ENCODE measurements around the gene SLX4IP. TPM values are rescaled to one million over a fixed set of nuclear protein-coding genes. Genes with fewer than 3 reads are reported as not detected.

Gene SLX4IP
- total RNA-seq, 4 donors from 2014 or later, result 3.4 to 6.3 (median 3.9) TPM

DNA sequence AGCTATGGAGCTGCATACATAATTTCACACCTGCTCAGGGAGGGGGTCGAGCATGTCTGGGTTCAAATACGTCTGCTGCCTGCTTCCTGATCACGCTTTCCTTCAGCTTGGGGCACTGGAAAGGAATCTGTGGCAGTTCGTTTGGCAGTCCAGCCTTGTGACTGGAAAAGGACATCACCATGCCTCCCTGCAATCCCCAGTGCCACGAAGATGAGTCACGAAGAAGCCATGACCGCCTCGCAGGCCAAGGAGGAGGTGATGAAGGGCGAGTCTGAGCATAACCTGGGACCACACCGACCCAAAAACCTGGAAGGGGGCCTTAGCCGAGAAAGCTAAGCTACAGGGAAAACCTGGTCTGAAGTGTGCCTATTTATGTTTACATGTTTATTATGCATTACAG lies 225.6 kb downstream of the SLX4IP start:
- Histone ChIP-seq H3K4me1 (peaks cover 36 to 100% (median 93%) of the 10 kb centered on the region in 3 donors), H3K27me3 (no peaks in the 10 kb centered on the region), H3K27ac (peak overlapping the region; percentile 74 to 99 (median 88)), H3K4me3 (peak overlapping the region in 1 of 4 donors; percentile 15), H3K9me3 (no peaks in the 10 kb centered on the region), H3K36me3 (peaks cover 16 to 86% (median 32%) of the 10 kb centered on the region in 3 donors)
- 25 to 31% methylated on average over 5 to 8 of the region's 11 CpGs for WGBS, 2 donors
- TF ChIP-seq POLR2A (IDR thresholded peaks at IDR 0.05), result no peak
- TF ChIP-seq, protein P1, sequence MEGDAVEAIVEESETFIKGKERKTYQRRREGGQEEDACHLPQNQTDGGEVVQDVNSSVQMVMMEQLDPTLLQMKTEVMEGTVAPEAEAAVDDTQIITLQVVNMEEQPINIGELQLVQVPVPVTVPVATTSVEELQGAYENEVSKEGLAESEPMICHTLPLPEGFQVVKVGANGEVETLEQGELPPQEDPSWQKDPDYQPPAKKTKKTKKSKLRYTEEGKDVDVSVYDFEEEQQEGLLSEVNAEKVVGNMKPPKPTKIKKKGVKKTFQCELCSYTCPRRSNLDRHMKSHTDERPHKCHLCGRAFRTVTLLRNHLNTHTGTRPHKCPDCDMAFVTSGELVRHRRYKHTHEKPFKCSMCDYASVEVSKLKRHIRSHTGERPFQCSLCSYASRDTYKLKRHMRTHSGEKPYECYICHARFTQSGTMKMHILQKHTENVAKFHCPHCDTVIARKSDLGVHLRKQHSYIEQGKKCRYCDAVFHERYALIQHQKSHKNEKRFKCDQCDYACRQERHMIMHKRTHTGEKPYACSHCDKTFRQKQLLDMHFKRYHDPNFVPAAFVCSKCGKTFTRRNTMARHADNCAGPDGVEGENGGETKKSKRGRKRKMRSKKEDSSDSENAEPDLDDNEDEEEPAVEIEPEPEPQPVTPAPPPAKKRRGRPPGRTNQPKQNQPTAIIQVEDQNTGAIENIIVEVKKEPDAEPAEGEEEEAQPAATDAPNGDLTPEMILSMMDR (IDR thresholded peaks at IDR 0.05), result no peak
- intact Hi-C loops (cut with DNase I), result loop anchor here (10.0 kb wide), 2 partner anchors 66 to 106 kb away; no protein-coding TSS in a partner anchor
- DNase-seq, result no peak

DNA sequence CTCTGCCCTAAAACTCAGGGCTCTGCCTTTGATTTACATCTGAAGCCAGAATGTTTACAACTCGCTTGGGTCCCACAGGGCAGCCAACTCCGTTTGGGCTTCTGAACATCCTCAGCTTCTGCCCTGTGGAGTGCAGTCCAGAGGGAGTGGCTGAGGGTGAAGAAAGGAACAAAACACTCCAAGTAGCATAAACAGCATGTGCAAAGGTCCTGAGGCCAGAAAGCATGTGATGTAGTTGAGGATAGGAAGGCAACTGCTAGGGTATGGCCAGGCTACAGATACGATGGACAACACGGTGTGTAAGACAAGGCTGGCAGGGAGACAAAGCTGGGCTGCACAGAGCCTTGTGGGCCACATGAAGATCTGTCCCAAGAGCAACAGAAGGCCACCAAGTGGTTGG lies 226.2 kb downstream of the SLX4IP start:
- no peak for DNase-seq
- Histone ChIP-seq H3K4me1 (peaks cover 36 to 100% (median 93%) of the 10 kb centered on the region in 3 donors), H3K9me3 (no peaks in the 10 kb centered on the region), H3K27ac (peak overlapping the region; percentile 74 to 99 (median 88)), H3K27me3 (no peaks in the 10 kb centered on the region), H3K4me3 (peak overlapping the region in 1 of 4 donors; percentile 6), H3K36me3 (peaks cover 16 to 83% (median 30%) of the 10 kb centered on the region in 3 donors)
- TF ChIP-seq, protein P1 (IDR thresholded peaks at IDR 0.05), result no peak
- TF ChIP-seq POLR2A (IDR thresholded peaks at IDR 0.05), result no peak
- intact Hi-C loops (cut with DNase I), result loop anchor here (10.0 kb wide), 2 partner anchors 66 to 106 kb away; no protein-coding TSS in a partner anchor
- WGBS, 2 donors, result 57 to 59% methylated on average over 4 of the region's 4 CpGs

DNA sequence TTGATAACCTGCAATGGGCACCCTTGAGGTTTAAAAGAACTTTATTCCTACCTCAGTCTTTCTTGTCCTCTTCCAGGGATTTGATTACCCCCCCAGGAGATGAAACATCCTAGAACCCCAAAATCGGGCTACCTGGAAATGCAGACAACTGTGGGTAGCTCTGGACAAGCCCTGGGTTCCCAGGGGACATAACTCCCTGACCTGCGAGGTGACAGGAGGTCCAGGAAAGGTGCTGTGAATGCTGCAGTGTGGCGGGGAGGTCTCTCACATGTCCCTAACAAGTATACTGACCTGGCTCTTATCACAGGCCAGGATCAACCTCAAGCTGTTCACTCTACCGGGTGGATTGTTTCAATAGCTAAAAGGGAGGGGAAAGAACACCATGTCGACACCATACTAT lies 227.0 kb downstream of the SLX4IP start:
- 61 to 63% methylated on average over 4 to 5 of the region's 5 CpGs for WGBS, 2 donors
- no peak for TF ChIP-seq POLR2A (IDR thresholded peaks at IDR 0.05)
- TF ChIP-seq, protein P1 (IDR thresholded peaks at IDR 0.05), result no peak

DNA sequence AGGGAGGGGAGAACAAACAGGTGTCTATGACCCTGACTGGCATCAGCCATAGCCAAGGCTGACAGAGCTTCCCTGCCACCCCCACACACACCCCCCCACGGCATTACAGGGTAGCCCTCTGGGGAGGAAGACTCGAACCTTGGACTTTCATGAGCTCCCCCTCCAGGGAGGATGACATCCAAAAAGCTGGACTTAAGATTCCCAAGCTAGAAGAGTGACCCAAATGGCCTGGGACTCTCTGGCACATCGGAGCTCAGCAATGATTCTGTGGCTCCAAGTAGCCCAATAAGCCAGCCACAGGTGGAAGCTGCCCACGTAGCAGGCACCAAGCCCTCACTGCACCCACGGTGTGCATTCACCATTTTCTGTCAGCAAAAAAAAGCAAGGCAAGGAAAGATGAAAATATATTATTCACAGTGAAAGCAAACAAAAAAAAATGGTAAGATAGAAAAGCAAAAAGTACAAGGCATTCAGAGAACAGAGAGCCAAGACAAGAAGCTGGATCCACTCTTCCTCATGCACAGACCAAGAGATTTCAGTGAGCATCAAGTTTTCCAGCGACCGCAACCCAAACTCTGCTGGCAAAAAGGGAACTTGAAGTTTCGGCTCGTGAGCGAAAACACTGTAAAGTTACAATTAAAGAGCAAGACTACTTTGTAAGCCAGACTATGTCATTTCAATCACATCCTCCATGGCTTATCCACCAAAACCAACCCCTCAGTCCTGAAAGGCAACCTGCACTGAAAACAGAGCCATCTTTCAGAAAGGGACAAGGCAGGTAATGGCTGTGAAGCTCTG lies 227.8 kb downstream of the SLX4IP start:
- H3K9me3 ChIP-seq, result no peaks in the 10 kb centered on the region
- peaks cover 15 to 83% (median 26%) of the 10 kb centered on the region in 3 donors for H3K36me3 ChIP-seq
- peaks cover 42 to 100% (median 93%) of the 10 kb centered on the region in 3 donors for H3K4me1 ChIP-seq
- H3K4me3 ChIP-seq, result peak overlapping the region in 1 of 4 donors; percentile 1
- no peaks in the 10 kb centered on the region for H3K27me3 ChIP-seq
- no peak for DNase-seq
- no peak for TF ChIP-seq POLR2A (IDR thresholded peaks at IDR 0.05)
- TF ChIP-seq, protein P1 (IDR thresholded peaks at IDR 0.05), result no peak
- peak overlapping the region; percentile 83 to 100 (median 98) for H3K27ac ChIP-seq
- 49 to 69% methylated on average over 8 of the region's 10 CpGs for WGBS, 2 donors
- intact Hi-C loops (cut with DNase I), result loop anchor here (10.0 kb wide), 2 partner anchors 68 to 108 kb away; no protein-coding TSS in a partner anchor

More for the DNA sequence above, 227.0 kb downstream of the SLX4IP start:
- DNase-seq, result no peak
- Histone ChIP-seq H3K4me3 (no peak overlapping the region), H3K4me1 (peaks cover 43 to 100% (median 93%) of the 10 kb centered on the region in 3 donors), H3K27me3 (no peaks in the 10 kb centered on the region), H3K36me3 (peaks cover 17 to 83% (median 30%) of the 10 kb centered on the region in 3 donors), H3K9me3 (no peaks in the 10 kb centered on the region), H3K27ac (peak overlapping the region; percentile 74 to 99 (median 88))
- intact Hi-C loops (cut with DNase I), result loop anchor here (10.0 kb wide), 2 partner anchors 67 to 107 kb away; no protein-coding TSS in a partner anchor

DNA sequence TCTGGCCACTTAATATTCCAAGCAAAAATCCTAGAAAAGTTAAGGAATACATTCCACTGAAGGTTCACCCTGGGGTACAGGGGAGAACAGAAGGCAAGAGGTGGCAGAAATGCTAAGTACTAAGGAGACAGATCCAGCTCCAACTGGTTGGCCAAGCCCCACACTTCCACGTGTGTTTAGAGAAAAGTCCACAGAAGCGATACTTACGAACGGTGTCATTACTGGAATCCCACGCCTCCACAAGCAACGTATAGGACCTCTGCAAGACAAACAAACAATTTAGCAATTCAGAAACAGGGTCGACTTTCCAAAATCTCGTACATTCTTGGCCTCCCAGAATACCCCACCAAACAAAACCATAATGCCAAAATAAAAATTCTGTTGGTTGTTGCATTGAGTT lies 228.7 kb downstream of the SLX4IP start:
- no peaks in the 10 kb centered on the region for H3K27me3 ChIP-seq
- intact Hi-C loops (cut with DNase I), result loop anchor here (10.0 kb wide), 2 partner anchors 69 to 109 kb away; no protein-coding TSS in a partner anchor
- H3K4me3 ChIP-seq, result no peak overlapping the region
- DNase-seq, result no peak
- H3K4me1 ChIP-seq, result peaks cover 37 to 100% (median 95%) of the 10 kb centered on the region in 3 donors
- TF ChIP-seq, protein P1 (IDR thresholded peaks at IDR 0.05), result no peak
- no peak for TF ChIP-seq POLR2A (IDR thresholded peaks at IDR 0.05)
- no peaks in the 10 kb centered on the region for H3K9me3 ChIP-seq
- H3K36me3 ChIP-seq, result peaks cover 10 to 83% (median 21%) of the 10 kb centered on the region in 3 donors
- H3K27ac ChIP-seq, result peak overlapping the region; percentile 83 to 100 (median 98)
- WGBS, 2 donors, result 39 to 45% methylated on average over 8 of the region's 8 CpGs

Data from esophagus squamous epithelium (tissue), 5 donors.